NCI-H226 (cell line): ENCODE results near the gene TOE1.

Source experiments
- DNase-seq: peaks from one replicate; pipeline ENCODE4 v3.0.0-alpha.2; 2015

Gene TOE1

GRCh38 chr1:45326627-45327623, 13.0 kb upstream of the TOE1 start, which contains the start of gene HPDL:
TSS of gene HPDL (plus strand) at chr1:45326895. CDS start at chr1:45327149, 254 bp downstream.
- DNase-seq, result no peak

- DNase-seq, result no peak
Measured at GRCh38 chr1:45327644-45328515, 12.1 kb upstream of the TOE1 start.

- no peak for DNase-seq
Measured at GRCh38 chr1:45328680-45329079, 11.3 kb upstream of the TOE1 start.

- peak; percentile 9 for DNase-seq
Measured at GRCh38 chr1:45329445-45329844, 10.5 kb upstream of the TOE1 start.

GRCh38 chr1:45331436-45332345, 8.3 kb upstream of the TOE1 start:
- no peak for DNase-seq

- no peak for DNase-seq
Measured at GRCh38 chr1:45332346-45332720, 7.6 kb upstream of the TOE1 start.

GRCh38 chr1:45334308-45335245, 5.4 kb upstream of the TOE1 start:
- no peak for DNase-seq

GRCh38 chr1:45335855-45336324, 4.1 kb upstream of the TOE1 start:
- DNase-seq, result no peak

GRCh38 chr1:45337630-45338325, 2.2 kb upstream of the TOE1 start:
- DNase-seq, result no peak

GRCh38 chr1:45340816-45341466, 971 bp downstream of the TOE1 start:
- no peak for DNase-seq

GRCh38 chr1:45344499-45344898, 4.5 kb downstream of the TOE1 start:
- DNase-seq, result no peak

GRCh38 chr1:45345014-45345413, 5.0 kb downstream of the TOE1 start:
- no peak for DNase-seq

- no peak for DNase-seq
Measured at GRCh38 chr1:45346473-45346872, 6.5 kb downstream of the TOE1 start.

- peak; percentile 36 for DNase-seq
Measured at GRCh38 chr1:45348020-45348419, 8.1 kb downstream of the TOE1 start.

GRCh38 chr1:45348609-45348965, 8.6 kb downstream of the TOE1 start:
- no peak for DNase-seq

GRCh38 chr1:45348966-45349677, 9.2 kb downstream of the TOE1 start:
- peak; percentile 5 for DNase-seq

- no peak for DNase-seq
Measured at GRCh38 chr1:45351508-45351907, 11.5 kb downstream of the TOE1 start.

- no peak for DNase-seq
Measured at GRCh38 chr1:45353685-45354084, 13.7 kb downstream of the TOE1 start.

- DNase-seq, result no peak
Measured at GRCh38 chr1:45354838-45355237, 14.9 kb downstream of the TOE1 start.
